Breast epithelium (tissue), 3 donors: ENCODE results near the gene UNC5A.

Experiments used
- POLR2A ChIP-seq: fragments of 450-650 bp; IDR thresholded peaks from one replicate; pipeline ENCODE4 v1.6.1; 2016; ENCODE audit warnings: antibody characterized with exemption, mild to moderate bottlenecking, moderate library complexity
- POLR2AphosphoS5 ChIP-seq, 3 donors: sonication (generic); formaldehyde crosslinking; IDR thresholded peaks; one replicate each; pipeline ENCODE4 v1.6.1; 2017; ENCODE audit warnings: antibody characterized with exemption in 3 of 3
- TF ChIP-seq, protein P1 (sequence below), 3 donors: fragments of 450-650 bp; IDR thresholded peaks; one replicate each; pipeline ENCODE4 v1.5.1; 2016 to 2017; ENCODE audit warnings: antibody characterized with exemption in 3 of 3, mild to moderate bottlenecking in 3 of 3, moderate library complexity in 3 of 3

DNA sequence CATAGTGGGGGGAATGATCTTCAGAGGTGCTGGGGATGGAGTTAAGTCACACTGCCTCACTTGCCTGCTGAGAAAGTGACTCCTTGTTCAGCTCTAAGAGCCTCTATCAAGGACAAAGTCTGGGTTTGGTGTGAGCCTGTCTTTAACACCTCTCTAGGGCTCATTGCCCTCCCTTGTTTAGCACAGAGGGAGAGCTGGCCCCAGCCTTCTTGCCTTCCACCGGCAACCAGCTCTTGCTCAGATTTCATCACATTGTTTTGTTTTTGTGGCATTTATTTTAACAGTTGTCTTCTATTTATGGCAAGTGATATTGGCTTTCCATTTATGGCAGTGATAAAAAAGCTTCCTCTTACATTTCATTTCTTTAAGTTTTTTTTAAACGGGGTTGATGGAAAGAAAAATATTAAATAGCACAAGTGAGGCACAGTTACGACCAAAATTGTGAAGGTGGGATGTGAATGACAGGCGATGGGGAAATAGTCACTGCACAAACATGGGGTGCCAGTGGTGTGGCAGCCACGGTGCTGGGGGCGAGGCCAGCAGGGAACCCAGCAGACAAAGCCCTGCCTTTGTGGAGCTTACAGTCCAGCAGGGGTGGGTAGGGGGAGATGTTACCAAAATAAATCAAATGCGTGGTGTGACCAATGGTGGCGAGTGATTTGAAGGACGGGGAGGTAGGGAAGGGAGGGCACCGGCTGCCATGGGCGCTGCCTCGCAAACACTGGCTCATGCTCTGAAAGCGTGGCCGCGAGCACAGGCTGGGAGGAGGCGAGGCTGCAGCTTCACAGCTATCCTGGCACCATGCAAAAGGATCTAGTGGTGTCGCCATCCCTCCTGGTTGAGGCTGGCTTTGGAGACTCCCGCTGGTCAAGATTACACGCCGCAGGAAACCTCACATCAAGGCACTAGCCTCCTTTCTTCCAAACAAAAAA, 21.2 kb upstream of the UNC5A start:
- TF ChIP-seq, protein P1, sequence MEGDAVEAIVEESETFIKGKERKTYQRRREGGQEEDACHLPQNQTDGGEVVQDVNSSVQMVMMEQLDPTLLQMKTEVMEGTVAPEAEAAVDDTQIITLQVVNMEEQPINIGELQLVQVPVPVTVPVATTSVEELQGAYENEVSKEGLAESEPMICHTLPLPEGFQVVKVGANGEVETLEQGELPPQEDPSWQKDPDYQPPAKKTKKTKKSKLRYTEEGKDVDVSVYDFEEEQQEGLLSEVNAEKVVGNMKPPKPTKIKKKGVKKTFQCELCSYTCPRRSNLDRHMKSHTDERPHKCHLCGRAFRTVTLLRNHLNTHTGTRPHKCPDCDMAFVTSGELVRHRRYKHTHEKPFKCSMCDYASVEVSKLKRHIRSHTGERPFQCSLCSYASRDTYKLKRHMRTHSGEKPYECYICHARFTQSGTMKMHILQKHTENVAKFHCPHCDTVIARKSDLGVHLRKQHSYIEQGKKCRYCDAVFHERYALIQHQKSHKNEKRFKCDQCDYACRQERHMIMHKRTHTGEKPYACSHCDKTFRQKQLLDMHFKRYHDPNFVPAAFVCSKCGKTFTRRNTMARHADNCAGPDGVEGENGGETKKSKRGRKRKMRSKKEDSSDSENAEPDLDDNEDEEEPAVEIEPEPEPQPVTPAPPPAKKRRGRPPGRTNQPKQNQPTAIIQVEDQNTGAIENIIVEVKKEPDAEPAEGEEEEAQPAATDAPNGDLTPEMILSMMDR (IDR thresholded peaks at IDR 0.05), result no peak
- TF ChIP-seq POLR2AphosphoS5 (IDR thresholded peaks at IDR 0.05), result no peak
- TF ChIP-seq POLR2A, result no peak
